ENCODE results near the gene PLEKHG1.

PLEKHG1 gene

DNA sequence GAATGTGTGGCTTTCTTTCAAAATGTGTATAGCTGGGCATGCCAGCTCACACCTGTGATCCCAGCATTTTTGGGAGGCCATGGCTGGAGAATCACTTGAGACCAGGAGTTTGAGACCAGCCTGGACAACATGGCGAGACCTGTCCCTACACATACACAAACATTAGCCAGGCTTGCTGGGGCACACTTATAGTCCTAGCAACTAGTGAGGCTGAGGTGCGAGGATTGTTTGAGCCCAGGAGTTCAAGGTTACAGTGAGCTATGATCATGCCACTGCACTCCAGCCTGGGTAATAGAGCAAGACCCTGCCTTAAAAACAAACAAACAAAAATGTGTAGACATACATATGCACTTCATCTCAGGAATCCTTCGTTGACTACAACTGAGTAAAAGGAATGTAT is 31.1 kb upstream of the PLEKHG1 start:
- Histone ChIP-seq H3K4me1 (ENCODE audit: control insufficient read depth in 5 of 5, insufficient read depth in 5 of 5, low read length in 5 of 5) (no peaks in the 10 kb centered on the region), H3K4me3 (ENCODE audit: low read depth in 1 of 5, low read length in 5 of 5) (no peak overlapping the region), H3K36me3 (ENCODE audit: control insufficient read depth in 5 of 5, insufficient read depth in 5 of 5, low read length in 5 of 5) (no peaks in the 10 kb centered on the region), H3K9ac (ENCODE audit: low read length in 5 of 5) (no peak overlapping the region), H3K9me3 (ENCODE audit: control insufficient read depth in 5 of 5, low read length in 5 of 5) (peaks cover 0 to 10% (median 3%) of the 10 kb centered on the region in 5 donors), H3K27me3 (ENCODE audit: control insufficient read depth in 5 of 5, insufficient read depth in 4 of 5, low read length in 5 of 5) (peaks cover 0 to 7% (median 0%) of the 10 kb centered on the region in 5 donors), H3K27ac (ENCODE audit: low read depth, low read length) (no peak overlapping the region)

DNA sequence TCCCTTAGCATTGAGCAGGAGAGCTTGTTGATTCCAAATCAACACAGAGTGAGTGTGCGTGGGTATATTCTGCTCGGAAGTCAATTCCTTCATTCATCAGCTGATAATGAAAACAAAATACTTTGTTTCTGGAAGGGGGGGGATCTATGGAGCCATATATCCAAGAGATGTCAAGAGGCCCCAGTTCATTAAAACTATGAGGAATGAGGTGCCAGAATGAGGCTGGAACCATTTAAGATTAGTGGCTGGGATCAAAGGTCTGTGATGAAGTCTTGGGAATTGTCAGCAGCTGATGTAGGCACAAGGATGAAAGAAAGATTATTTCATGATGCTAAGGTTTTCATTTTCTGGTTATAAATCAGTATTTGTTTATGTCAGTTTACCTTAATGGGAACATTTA is 30.5 kb upstream of the PLEKHG1 start:
- no peaks in the 10 kb centered on the region for H3K36me3 ChIP-seq (ENCODE audit: control insufficient read depth in 5 of 5, insufficient read depth in 5 of 5, low read length in 5 of 5)
- no peak overlapping the region for H3K9ac ChIP-seq (ENCODE audit: low read length in 5 of 5)
- H3K4me3 ChIP-seq (ENCODE audit: low read depth in 1 of 5, low read length in 5 of 5) = no peak overlapping the region
- H3K27me3 ChIP-seq (ENCODE audit: control insufficient read depth in 5 of 5, insufficient read depth in 4 of 5, low read length in 5 of 5) = peaks cover 0 to 7% (median 0%) of the 10 kb centered on the region in 5 donors
- peaks cover 0 to under 1% (median 0%) of the 10 kb centered on the region in 5 donors for H3K4me1 ChIP-seq (ENCODE audit: control insufficient read depth in 5 of 5, insufficient read depth in 5 of 5, low read length in 5 of 5)
- no peak overlapping the region for H3K27ac ChIP-seq (ENCODE audit: low read depth, low read length)
- H3K9me3 ChIP-seq (ENCODE audit: control insufficient read depth in 5 of 5, low read length in 5 of 5) = peaks cover 0 to 10% (median 3%) of the 10 kb centered on the region in 5 donors

DNA sequence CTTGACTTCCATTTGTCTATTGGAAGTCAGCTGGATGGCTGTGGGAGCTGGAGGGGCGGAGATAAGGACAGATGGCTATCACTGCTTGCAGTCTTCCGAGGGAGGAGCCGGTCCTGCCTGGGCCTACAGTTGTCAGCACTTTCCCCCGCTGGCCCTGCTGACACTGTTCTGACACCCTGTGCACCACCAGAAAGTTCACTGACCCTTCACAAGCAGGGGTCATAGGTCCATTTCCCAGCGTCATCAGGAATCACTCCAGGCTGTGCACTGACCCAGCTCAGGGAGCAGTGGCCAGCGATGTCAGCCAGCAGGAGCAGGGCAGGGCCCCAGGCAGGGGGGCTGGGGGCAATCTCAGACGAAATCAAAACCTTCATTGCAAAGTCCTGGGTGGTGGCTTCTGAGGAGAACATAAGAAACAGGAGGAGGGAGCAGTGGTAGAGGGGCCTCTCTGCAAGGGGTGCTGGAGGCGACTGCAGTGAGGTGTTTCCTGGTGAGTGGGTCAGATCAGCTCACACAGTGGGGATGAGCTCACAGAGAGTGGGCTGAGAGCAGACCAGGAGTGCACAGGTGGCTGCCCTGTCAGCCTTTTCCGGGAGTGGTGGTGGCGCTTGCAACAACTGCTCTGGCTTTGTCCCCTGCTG is 26.5 kb upstream of the PLEKHG1 start:
- H3K27me3 ChIP-seq (ENCODE audit: control insufficient read depth in 5 of 5, insufficient read depth in 4 of 5, low read length in 5 of 5) = peaks cover 0 to 7% (median 0%) of the 10 kb centered on the region in 5 donors
- peaks cover 0 to 11% (median 1%) of the 10 kb centered on the region in 5 donors for H3K4me1 ChIP-seq (ENCODE audit: control insufficient read depth in 5 of 5, insufficient read depth in 5 of 5, low read length in 5 of 5)
- H3K27ac ChIP-seq (ENCODE audit: low read depth, low read length) = no peak overlapping the region
- no peaks in the 10 kb centered on the region for H3K36me3 ChIP-seq (ENCODE audit: control insufficient read depth in 5 of 5, insufficient read depth in 5 of 5, low read length in 5 of 5)
- H3K9ac ChIP-seq (ENCODE audit: low read length in 5 of 5) = no peak overlapping the region
- no peak overlapping the region for H3K4me3 ChIP-seq (ENCODE audit: low read depth in 1 of 5, low read length in 5 of 5)
- no peaks in the 10 kb centered on the region for H3K9me3 ChIP-seq (ENCODE audit: control insufficient read depth in 5 of 5, low read length in 5 of 5)

DNA sequence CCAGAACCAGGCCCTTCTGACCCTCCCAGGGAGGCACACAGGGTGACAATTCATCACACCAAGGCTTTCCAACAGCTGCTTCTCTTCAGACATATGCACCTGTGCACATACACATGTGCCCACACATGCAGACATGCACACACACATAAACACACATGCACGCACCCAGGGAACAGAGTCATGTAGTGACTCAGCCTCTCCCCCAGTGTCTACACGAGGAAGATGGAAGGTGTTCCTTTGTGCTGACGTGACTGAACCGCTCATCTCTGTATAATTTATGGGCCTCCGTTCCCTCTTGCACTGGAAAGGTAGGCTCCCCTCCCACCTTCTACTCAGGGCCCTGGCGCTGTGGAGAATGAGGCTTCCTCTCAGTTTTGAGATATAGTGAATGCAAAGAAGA is 23.8 kb upstream of the PLEKHG1 start:
- Histone ChIP-seq H3K27me3 (ENCODE audit: control insufficient read depth in 5 of 5, insufficient read depth in 4 of 5, low read length in 5 of 5) (peaks cover 0 to 7% (median 0%) of the 10 kb centered on the region in 5 donors), H3K27ac (ENCODE audit: low read depth, low read length) (no peak overlapping the region), H3K9ac (ENCODE audit: low read length in 5 of 5) (no peak overlapping the region), H3K9me3 (ENCODE audit: control insufficient read depth in 5 of 5, low read length in 5 of 5) (no peaks in the 10 kb centered on the region), H3K36me3 (ENCODE audit: control insufficient read depth in 5 of 5, insufficient read depth in 5 of 5, low read length in 5 of 5) (no peaks in the 10 kb centered on the region), H3K4me3 (ENCODE audit: low read depth in 1 of 5, low read length in 5 of 5) (no peak overlapping the region), H3K4me1 (ENCODE audit: control insufficient read depth in 5 of 5, insufficient read depth in 5 of 5, low read length in 5 of 5) (peaks cover 0 to 11% (median 1%) of the 10 kb centered on the region in 5 donors)

DNA sequence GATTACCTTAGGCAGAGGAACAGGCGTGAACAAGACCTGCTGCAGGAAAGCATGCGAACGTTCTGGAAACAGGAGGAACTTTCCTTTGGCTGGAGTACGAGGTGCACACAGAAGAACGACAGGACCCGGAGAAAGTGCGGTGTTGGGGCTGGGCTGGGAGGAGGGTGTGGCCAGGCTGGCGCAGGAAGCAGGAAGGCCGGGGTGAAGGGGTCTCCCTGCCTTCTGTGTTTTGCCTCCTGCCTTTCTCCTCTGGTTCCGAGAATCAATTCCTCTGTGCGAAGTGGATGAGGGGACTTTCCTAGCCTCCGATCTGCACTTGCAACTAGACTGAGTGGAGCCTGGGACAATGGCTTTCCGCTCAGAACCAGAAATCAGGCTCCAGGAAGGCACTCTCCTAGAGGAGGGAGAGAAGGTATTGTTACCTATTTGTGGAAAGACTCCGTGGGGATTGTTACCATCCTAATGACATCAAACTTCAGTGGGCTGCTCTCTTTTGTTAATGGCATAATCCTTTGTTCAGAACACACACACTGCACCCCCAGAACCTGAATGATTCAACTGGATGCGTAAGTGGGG is 22.9 kb upstream of the PLEKHG1 start:
- Histone ChIP-seq H3K27ac (ENCODE audit: low read depth, low read length) (peak overlapping the region; percentile 11), H3K4me1 (ENCODE audit: control insufficient read depth in 5 of 5, insufficient read depth in 5 of 5, low read length in 5 of 5) (peaks cover 0 to 11% (median 1%) of the 10 kb centered on the region in 5 donors), H3K36me3 (ENCODE audit: control insufficient read depth in 5 of 5, insufficient read depth in 5 of 5, low read length in 5 of 5) (no peaks in the 10 kb centered on the region), H3K4me3 (ENCODE audit: low read depth in 1 of 5, low read length in 5 of 5) (peak overlapping the region in 1 of 5 donors; percentile 23), H3K9me3 (ENCODE audit: control insufficient read depth in 5 of 5, low read length in 5 of 5) (no peaks in the 10 kb centered on the region), H3K9ac (ENCODE audit: low read length in 5 of 5) (no peak overlapping the region), H3K27me3 (ENCODE audit: control insufficient read depth in 5 of 5, insufficient read depth in 4 of 5, low read length in 5 of 5) (peaks cover 0 to 3% (median 0%) of the 10 kb centered on the region in 5 donors)

DNA sequence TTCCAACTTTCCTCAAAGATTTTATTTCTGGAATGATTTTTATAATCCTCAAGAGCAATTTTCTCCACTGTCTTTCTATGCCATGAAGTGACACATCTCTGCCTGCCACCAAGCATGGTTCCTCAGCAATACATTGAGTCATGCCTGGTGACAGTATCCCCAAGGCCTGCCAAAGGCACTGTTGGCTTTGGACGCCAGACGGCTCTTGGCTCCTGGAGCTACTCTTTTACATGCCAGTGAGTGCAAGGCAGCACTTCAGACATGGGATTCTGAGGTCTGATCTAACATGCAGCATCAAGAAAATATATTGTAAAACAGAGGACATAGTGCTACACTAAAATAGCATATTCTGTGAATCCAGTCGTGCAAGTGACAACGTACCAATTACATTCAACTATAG is 20.1 kb upstream of the PLEKHG1 start:
- H3K27me3 ChIP-seq (ENCODE audit: control insufficient read depth in 5 of 5, insufficient read depth in 4 of 5, low read length in 5 of 5) = no peaks in the 10 kb centered on the region
- H3K9ac ChIP-seq (ENCODE audit: low read length in 5 of 5) = no peak overlapping the region
- H3K9me3 ChIP-seq (ENCODE audit: control insufficient read depth in 5 of 5, low read length in 5 of 5) = no peaks in the 10 kb centered on the region
- H3K4me3 ChIP-seq (ENCODE audit: low read depth in 1 of 5, low read length in 5 of 5) = no peak overlapping the region
- H3K36me3 ChIP-seq (ENCODE audit: control insufficient read depth in 5 of 5, insufficient read depth in 5 of 5, low read length in 5 of 5) = no peaks in the 10 kb centered on the region
- H3K27ac ChIP-seq (ENCODE audit: low read depth, low read length) = no peak overlapping the region
- H3K4me1 ChIP-seq (ENCODE audit: control insufficient read depth in 5 of 5, insufficient read depth in 5 of 5, low read length in 5 of 5) = peaks cover 0 to 13% (median 1%) of the 10 kb centered on the region in 5 donors

DNA sequence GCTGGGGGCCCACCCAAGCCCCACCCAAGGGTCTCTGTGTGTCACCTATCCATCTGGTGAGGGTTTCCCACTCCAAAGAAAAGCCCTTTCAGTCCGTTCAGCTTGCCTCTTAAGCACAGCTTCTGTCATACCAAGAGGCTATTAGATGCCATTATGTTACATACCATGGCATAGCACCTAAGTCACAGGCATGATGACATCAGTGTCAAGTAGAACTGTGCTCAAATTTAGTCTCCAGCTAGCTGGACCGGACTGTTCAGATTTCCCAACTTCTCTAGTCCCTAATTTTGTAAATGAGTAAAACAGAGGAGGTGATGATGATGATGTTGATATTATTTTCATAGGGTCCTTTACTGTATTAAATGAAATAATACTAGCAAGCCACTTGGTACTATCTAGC is 19.2 kb upstream of the PLEKHG1 start:
- Histone ChIP-seq H3K9ac (ENCODE audit: low read length in 5 of 5) (no peak overlapping the region), H3K4me3 (ENCODE audit: low read depth in 1 of 5, low read length in 5 of 5) (no peak overlapping the region), H3K36me3 (ENCODE audit: control insufficient read depth in 5 of 5, insufficient read depth in 5 of 5, low read length in 5 of 5) (no peaks in the 10 kb centered on the region), H3K4me1 (ENCODE audit: control insufficient read depth in 5 of 5, insufficient read depth in 5 of 5, low read length in 5 of 5) (peaks cover 0 to 12% (median 1%) of the 10 kb centered on the region in 5 donors), H3K9me3 (ENCODE audit: control insufficient read depth in 5 of 5, low read length in 5 of 5) (no peaks in the 10 kb centered on the region), H3K27me3 (ENCODE audit: control insufficient read depth in 5 of 5, insufficient read depth in 4 of 5, low read length in 5 of 5) (no peaks in the 10 kb centered on the region), H3K27ac (ENCODE audit: low read depth, low read length) (no peak overlapping the region)

DNA sequence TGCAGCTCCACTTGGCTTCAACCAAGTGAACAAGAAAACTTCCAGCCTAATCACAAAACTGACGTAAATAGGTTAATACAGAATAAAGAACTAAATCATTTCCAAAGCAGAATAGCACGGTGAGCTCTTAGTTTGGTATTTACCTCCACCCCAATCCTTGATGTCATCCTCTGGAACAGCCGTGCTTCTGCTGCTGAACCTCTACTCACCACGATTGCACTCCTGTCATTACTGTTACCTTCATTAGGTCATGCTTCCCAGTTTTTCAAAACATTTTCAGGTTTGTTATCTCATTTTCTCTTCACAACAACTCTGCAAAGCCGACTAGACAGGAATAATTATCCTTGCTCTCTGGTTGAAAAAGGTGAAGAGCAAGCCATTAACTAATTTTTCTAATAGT is 15.6 kb upstream of the PLEKHG1 start:
- Histone ChIP-seq H3K27ac (ENCODE audit: low read depth, low read length) (no peak overlapping the region), H3K9ac (ENCODE audit: low read length in 5 of 5) (no peak overlapping the region), H3K27me3 (ENCODE audit: control insufficient read depth in 5 of 5, insufficient read depth in 4 of 5, low read length in 5 of 5) (no peaks in the 10 kb centered on the region), H3K4me3 (ENCODE audit: low read depth in 1 of 5, low read length in 5 of 5) (no peak overlapping the region), H3K36me3 (ENCODE audit: control insufficient read depth in 5 of 5, insufficient read depth in 5 of 5, low read length in 5 of 5) (no peaks in the 10 kb centered on the region), H3K4me1 (ENCODE audit: control insufficient read depth in 5 of 5, insufficient read depth in 5 of 5, low read length in 5 of 5) (peaks cover 0 to 9% (median 4%) of the 10 kb centered on the region in 5 donors), H3K9me3 (ENCODE audit: control insufficient read depth in 5 of 5, low read length in 5 of 5) (no peaks in the 10 kb centered on the region)

DNA sequence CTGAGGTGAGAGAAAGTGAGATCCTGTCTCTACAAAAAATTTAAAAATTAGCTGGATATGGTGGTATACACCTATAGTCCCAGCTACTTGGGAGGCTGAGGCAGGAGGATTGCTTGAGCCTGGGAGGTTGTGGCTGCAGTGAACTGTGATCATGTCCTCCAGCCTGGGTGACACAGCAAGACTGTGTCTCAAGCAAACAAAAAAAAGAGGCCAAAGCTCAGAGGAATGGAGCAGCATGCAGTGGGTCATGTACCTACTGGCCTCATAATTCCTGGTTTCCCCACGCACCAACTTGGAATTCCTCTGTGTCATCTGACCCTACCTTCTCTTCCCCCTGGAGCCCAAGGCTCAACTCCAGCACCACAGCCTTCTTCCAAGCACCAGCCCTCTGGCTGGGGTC is 15.1 kb upstream of the PLEKHG1 start:
- peaks cover 0 to 9% (median 4%) of the 10 kb centered on the region in 5 donors for H3K4me1 ChIP-seq (ENCODE audit: control insufficient read depth in 5 of 5, insufficient read depth in 5 of 5, low read length in 5 of 5)
- no peaks in the 10 kb centered on the region for H3K36me3 ChIP-seq (ENCODE audit: control insufficient read depth in 5 of 5, insufficient read depth in 5 of 5, low read length in 5 of 5)
- H3K9ac ChIP-seq (ENCODE audit: low read length in 5 of 5) = no peak overlapping the region
- no peaks in the 10 kb centered on the region for H3K9me3 ChIP-seq (ENCODE audit: control insufficient read depth in 5 of 5, low read length in 5 of 5)
- no peaks in the 10 kb centered on the region for H3K27me3 ChIP-seq (ENCODE audit: control insufficient read depth in 5 of 5, insufficient read depth in 4 of 5, low read length in 5 of 5)
- no peak overlapping the region for H3K4me3 ChIP-seq (ENCODE audit: low read depth in 1 of 5, low read length in 5 of 5)
- H3K27ac ChIP-seq (ENCODE audit: low read depth, low read length) = no peak overlapping the region

DNA sequence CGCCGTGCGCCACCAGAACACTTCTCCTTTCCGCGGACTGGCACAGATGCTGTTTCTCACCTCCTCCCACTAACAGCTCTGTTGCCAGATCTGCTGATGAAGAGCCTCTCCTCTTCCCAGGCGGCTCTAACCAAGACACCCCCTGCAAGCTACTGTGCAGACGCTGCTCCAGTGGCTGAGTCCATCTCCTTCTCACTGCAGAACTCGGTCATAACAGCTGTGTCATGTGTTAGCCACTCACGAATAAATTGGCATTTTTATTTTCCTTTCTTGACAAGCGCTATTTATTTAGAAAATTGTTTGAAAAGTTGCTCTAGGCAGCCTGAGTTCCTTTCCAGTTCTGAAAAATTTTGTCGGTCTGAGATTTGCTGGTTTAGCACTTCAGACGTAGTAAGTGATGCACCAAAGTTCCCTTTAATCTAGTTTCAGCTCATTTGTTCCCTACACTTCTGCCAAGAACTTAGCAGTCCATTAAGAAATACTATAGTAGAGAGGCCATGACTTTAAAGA is 12.8 kb upstream of the PLEKHG1 start:
- Histone ChIP-seq H3K4me1 (ENCODE audit: control insufficient read depth in 5 of 5, insufficient read depth in 5 of 5, low read length in 5 of 5) (peaks cover 0 to 9% (median 3%) of the 10 kb centered on the region in 5 donors), H3K36me3 (ENCODE audit: control insufficient read depth in 5 of 5, insufficient read depth in 5 of 5, low read length in 5 of 5) (no peaks in the 10 kb centered on the region), H3K27me3 (ENCODE audit: control insufficient read depth in 5 of 5, insufficient read depth in 4 of 5, low read length in 5 of 5) (no peaks in the 10 kb centered on the region), H3K9me3 (ENCODE audit: control insufficient read depth in 5 of 5, low read length in 5 of 5) (no peaks in the 10 kb centered on the region), H3K9ac (ENCODE audit: low read length in 5 of 5) (no peak overlapping the region), H3K27ac (ENCODE audit: low read depth, low read length) (no peak overlapping the region), H3K4me3 (ENCODE audit: low read depth in 1 of 5, low read length in 5 of 5) (no peak overlapping the region)
